ENCODE results near the gene MARS1.

The MARS1 gene

DNA sequence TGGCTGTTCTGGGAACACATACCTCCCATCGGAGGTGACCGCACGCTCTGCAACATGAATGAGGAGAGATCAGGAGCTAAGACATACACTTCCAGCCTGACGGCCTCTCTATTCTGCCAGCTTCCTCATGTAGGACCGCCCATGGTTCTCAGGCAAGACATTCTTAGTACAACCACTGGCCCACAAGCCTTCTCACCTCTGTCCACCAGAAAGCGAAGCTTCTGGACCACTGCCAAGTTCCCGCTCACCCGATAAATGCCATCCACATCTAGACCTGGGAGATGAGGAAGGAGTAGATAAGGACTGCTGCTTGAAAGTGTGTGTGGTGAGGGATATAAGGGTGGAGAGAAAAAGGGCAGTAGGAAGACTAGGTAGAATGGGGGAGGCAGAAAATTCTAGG is 13.4 kb upstream of the MARS1 start:
- Histone ChIP-seq H3K36me3 (ENCODE audit: control insufficient read depth in 2 of 2, insufficient read depth in 1 of 2, low read length in 2 of 2) (no peaks in the 10 kb centered on the region), H3K4me1 (ENCODE audit: control insufficient read depth, insufficient read depth, low read length) (no peaks in the 10 kb centered on the region), H3K4me3 (ENCODE audit: low read depth, low read length) (no peak overlapping the region), H3K27ac (ENCODE audit: extremely low read depth, low read depth, low read length) (no peak overlapping the region), H3K9me3 (ENCODE audit: control insufficient read depth, insufficient read depth, low read depth, low read length) (no peaks in the 10 kb centered on the region)
- ChIA-PET POLR2A (no interaction called here), CTCF (interaction anchor here (0.9 to 2.4 kb wide), 5 partner anchors 9 to 21 kb away, joined by 5 to 19 read pairs (median 5); partner anchors contain the start of genes GLI1 and INHBE)
- TF ChIP-seq ZIC2 (tag by site-specific recombination; IDR thresholded peaks at IDR 0.05) (no peak), ZFP41 (tag by site-specific recombination; IDR thresholded peaks at IDR 0.05; ENCODE audit: borderline replicate concordance) (no peak), ZFP37 (tag by site-specific recombination; IDR thresholded peaks at IDR 0.05) (no peak), ZNF555 (tag by site-specific recombination; conservative IDR thresholded peaks at IDR 0.05) (no peak), HOXD13 (CRISPR knock-in tag; IDR thresholded peaks at IDR 0.05; ENCODE audit: borderline replicate concordance) (no peak), ZNF473 (tag by site-specific recombination; IDR thresholded peaks at IDR 0.05) (no peak)
- TF ChIP-seq, protein P1, sequence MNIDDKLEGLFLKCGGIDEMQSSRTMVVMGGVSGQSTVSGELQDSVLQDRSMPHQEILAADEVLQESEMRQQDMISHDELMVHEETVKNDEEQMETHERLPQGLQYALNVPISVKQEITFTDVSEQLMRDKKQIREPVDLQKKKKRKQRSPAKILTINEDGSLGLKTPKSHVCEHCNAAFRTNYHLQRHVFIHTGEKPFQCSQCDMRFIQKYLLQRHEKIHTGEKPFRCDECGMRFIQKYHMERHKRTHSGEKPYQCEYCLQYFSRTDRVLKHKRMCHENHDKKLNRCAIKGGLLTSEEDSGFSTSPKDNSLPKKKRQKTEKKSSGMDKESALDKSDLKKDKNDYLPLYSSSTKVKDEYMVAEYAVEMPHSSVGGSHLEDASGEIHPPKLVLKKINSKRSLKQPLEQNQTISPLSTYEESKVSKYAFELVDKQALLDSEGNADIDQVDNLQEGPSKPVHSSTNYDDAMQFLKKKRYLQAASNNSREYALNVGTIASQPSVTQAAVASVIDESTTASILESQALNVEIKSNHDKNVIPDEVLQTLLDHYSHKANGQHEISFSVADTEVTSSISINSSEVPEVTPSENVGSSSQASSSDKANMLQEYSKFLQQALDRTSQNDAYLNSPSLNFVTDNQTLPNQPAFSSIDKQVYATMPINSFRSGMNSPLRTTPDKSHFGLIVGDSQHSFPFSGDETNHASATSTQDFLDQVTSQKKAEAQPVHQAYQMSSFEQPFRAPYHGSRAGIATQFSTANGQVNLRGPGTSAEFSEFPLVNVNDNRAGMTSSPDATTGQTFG (tag by site-specific recombination; IDR thresholded peaks at IDR 0.05; ENCODE audit: borderline replicate concordance): no peak

DNA sequence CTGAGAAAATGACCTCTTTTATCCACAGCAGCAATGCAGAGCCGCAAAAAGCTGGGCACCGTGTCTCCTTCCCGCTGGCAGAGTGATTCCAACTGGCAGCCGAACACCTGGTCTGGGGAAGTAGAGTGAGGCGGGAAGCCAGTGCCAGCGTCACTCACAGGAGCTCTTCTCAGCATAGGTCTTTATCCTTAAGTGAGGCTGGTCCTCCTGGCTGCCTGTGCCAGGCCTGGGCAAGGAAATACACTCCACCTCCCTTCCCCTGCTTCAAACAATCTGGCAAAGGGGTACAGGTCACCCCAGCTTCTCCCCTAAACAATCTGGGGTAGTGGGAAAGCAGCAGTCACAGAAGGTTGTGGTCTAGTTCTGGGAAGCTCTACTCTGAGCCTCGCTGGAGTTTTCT is 13.0 kb upstream of the MARS1 start:
- Histone ChIP-seq H3K27ac (ENCODE audit: extremely low read depth, low read depth, low read length) (no peak overlapping the region), H3K4me3 (ENCODE audit: low read depth, low read length) (no peak overlapping the region), H3K9me3 (ENCODE audit: control insufficient read depth, insufficient read depth, low read depth, low read length) (no peaks in the 10 kb centered on the region), H3K36me3 (ENCODE audit: control insufficient read depth in 2 of 2, insufficient read depth in 1 of 2, low read length in 2 of 2) (no peaks in the 10 kb centered on the region), H3K4me1 (ENCODE audit: control insufficient read depth, insufficient read depth, low read length) (no peaks in the 10 kb centered on the region)
- CTCF ChIA-PET: interaction anchor here (0.9 to 2.4 kb wide), 5 partner anchors 9 to 22 kb away, joined by 5 to 19 read pairs (median 5); partner anchors contain the start of genes GLI1 and INHBE
- no peak for TF ChIP-seq ZNF558 (tag by site-specific recombination; IDR thresholded peaks at IDR 0.05)
- TF ChIP-seq, protein P2, sequence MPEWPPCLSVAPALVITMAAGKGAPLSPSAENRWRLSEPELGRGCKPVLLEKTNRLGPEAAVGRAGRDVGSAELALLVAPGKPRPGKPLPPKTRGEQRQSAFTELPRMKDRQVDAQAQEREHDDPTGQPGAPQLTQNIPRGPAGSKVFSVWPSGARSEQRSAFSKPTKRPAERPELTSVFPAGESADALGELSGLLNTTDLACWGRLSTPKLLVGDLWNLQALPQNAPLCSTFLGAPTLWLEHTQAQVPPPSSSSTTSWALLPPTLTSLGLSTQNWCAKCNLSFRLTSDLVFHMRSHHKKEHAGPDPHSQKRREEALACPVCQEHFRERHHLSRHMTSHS (tag by site-specific recombination; IDR thresholded peaks at IDR 0.05): no peak
- TF ChIP-seq TRIM28 (IDR thresholded peaks at IDR 0.05; ENCODE audit: borderline replicate concordance, low read length): no peak
- no peak for TF ChIP-seq ZNF112 (tag by site-specific recombination; IDR thresholded peaks at IDR 0.05)
- no peak for TF ChIP-seq ZNF510 (tag by site-specific recombination; IDR thresholded peaks at IDR 0.05; ENCODE audit: insufficient replicate concordance)
- no peak for TF ChIP-seq ZNF350 (tag by site-specific recombination; IDR thresholded peaks at IDR 0.05)
- TF ChIP-seq, protein P3, sequence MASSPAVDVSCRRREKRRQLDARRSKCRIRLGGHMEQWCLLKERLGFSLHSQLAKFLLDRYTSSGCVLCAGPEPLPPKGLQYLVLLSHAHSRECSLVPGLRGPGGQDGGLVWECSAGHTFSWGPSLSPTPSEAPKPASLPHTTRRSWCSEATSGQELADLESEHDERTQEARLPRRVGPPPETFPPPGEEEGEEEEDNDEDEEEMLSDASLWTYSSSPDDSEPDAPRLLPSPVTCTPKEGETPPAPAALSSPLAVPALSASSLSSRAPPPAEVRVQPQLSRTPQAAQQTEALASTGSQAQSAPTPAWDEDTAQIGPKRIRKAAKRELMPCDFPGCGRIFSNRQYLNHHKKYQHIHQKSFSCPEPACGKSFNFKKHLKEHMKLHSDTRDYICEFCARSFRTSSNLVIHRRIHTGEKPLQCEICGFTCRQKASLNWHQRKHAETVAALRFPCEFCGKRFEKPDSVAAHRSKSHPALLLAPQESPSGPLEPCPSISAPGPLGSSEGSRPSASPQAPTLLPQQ (tag by site-specific recombination; IDR thresholded peaks at IDR 0.05): no peak
- TF ChIP-seq ZIC2 (tag by site-specific recombination; IDR thresholded peaks at IDR 0.05): no peak
- no peak for TF ChIP-seq ZNF266 (tag by site-specific recombination; IDR thresholded peaks at IDR 0.05; ENCODE audit: low read depth)
- no peak for TF ChIP-seq ZBTB8A (tag by site-specific recombination; IDR thresholded peaks at IDR 0.05)
- TF ChIP-seq ZNF76 (tag by site-specific recombination; IDR thresholded peaks at IDR 0.05; ENCODE audit: borderline replicate concordance, low read depth): no peak
- TF ChIP-seq, protein P4, sequence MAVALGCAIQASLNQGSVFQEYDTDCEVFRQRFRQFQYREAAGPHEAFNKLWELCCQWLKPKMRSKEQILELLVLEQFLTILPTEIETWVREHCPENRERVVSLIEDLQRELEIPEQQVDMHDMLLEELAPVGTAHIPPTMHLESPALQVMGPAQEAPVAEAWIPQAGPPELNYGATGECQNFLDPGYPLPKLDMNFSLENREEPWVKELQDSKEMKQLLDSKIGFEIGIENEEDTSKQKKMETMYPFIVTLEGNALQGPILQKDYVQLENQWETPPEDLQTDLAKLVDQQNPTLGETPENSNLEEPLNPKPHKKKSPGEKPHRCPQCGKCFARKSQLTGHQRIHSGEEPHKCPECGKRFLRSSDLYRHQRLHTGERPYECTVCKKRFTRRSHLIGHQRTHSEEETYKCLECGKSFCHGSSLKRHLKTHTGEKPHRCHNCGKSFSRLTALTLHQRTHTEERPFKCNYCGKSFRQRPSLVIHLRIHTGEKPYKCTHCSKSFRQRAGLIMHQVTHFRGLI (tag by site-specific recombination; IDR thresholded peaks at IDR 0.05): no peak
- TF ChIP-seq MZF1 (tag by site-specific recombination; IDR thresholded peaks at IDR 0.05; ENCODE audit: borderline replicate concordance): no peak
- no peak for TF ChIP-seq ZNF404 (tag by site-specific recombination; IDR thresholded peaks at IDR 0.05)
- TF ChIP-seq, protein P5, sequence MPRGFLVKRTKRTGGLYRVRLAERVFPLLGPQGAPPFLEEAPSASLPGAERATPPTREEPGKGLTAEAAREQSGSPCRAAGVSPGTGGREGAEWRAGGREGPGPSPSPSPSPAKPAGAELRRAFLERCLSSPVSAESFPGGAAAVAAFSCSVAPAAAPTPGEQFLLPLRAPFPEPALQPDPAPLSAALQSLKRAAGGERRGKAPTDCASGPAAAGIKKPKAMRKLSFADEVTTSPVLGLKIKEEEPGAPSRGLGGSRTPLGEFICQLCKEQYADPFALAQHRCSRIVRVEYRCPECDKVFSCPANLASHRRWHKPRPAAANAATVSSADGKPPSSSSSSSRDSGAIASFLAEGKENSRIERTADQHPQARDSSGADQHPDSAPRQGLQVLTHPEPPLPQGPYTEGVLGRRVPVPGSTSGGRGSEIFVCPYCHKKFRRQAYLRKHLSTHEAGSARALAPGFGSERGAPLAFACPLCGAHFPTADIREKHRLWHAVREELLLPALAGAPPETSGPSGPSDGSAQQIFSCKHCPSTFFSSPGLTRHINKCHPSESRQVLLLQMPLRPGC (tag by site-specific recombination; IDR thresholded peaks at IDR 0.05): no peak
- POLR2A ChIA-PET: no interaction called here
